Muscle layer of colon (tissue), 2 donors: Measurements from ENCODE around the gene SLC22A17.

Experiments
- H3K27ac ChIP-seq: one replicate; pipeline ENCODE4 v1.7.0; 2013; ENCODE audit warnings: low read depth, mild to moderate bottlenecking, low read length, moderate library complexity
- H3K27me3 ChIP-seq, 2 donors: one replicate each; pipeline ENCODE4 v1.7.0; 2013; ENCODE audit warnings: low read length in 2 of 2, mild to moderate bottlenecking in 2 of 2; ENCODE audit not compliant: insufficient read depth in 2 of 2, control insufficient read depth in 1 of 2
- H3K36me3 ChIP-seq: one replicate; pipeline ENCODE4 v1.7.0; 2013; ENCODE audit warnings: mild to moderate bottlenecking, low read length; ENCODE audit not compliant: insufficient read depth
- H3K4me1 ChIP-seq: one replicate; pipeline ENCODE4 v1.7.0; 2013; ENCODE audit warnings: mild to moderate bottlenecking, low read length; ENCODE audit not compliant: insufficient read depth
- H3K4me3 ChIP-seq, 2 donors: one replicate each; pipeline ENCODE4 v1.7.0; 2013; ENCODE audit warnings: low read length in 2 of 2, low read depth in 1 of 2, mild to moderate bottlenecking in 1 of 2, moderate library complexity in 1 of 2
- H3K9ac ChIP-seq: one replicate; pipeline ENCODE4 v1.7.0; 2013; ENCODE audit warnings: low read length
- H3K9me3 ChIP-seq: one replicate; pipeline ENCODE4 v1.7.0; 2013; ENCODE audit warnings: mild to moderate bottlenecking, low read length
- donor health status: abdominal sarcoma.
- donor health status: Adenocarcinoma of cecum.

SLC22A17 gene

GRCh38 chr14:23297611-23298277, 54.9 kb downstream of the SLC22A17 start:
- H3K4me3 ChIP-seq, result no peak overlapping the region
- no peaks in the 10 kb centered on the region for H3K9me3 ChIP-seq
- H3K4me1 ChIP-seq, result peaks cover 19% of the 10 kb centered on the region
- H3K9ac ChIP-seq, result no peak overlapping the region
- no peaks in the 10 kb centered on the region for H3K27me3 ChIP-seq
- H3K36me3 ChIP-seq, result peaks cover 15% of the 10 kb centered on the region
- no peak overlapping the region for H3K27ac ChIP-seq

- H3K4me1 ChIP-seq, result peaks cover 19% of the 10 kb centered on the region
- no peak overlapping the region for H3K9ac ChIP-seq
- no peaks in the 10 kb centered on the region for H3K9me3 ChIP-seq
- no peak overlapping the region for H3K4me3 ChIP-seq
- H3K27ac ChIP-seq, result no peak overlapping the region
- H3K36me3 ChIP-seq, result peaks cover 15% of the 10 kb centered on the region
- H3K27me3 ChIP-seq, result peaks cover 0 to 3% of the 10 kb centered on the region in 2 donors
Observed at GRCh38 chr14:23297096-23297495, 55.6 kb downstream of the SLC22A17 start.
